Activated naive CD4-positive, alpha-beta T cell treated with anti-CD3 and anti-CD28 coated beads, Interleukin-2, amount 50 U/mL, for 16 hours (primary cell): ENCODE results near the gene KIF1C.

Experiments used
- DNase-seq: peaks from one replicate; pipeline ENCODE4 v3.0.0-alpha.2; 2020

Gene KIF1C

GRCh38 chr17:4969047-4969550, 28.7 kb upstream of the KIF1C start:
- peak; percentile 51 for DNase-seq

DNA sequence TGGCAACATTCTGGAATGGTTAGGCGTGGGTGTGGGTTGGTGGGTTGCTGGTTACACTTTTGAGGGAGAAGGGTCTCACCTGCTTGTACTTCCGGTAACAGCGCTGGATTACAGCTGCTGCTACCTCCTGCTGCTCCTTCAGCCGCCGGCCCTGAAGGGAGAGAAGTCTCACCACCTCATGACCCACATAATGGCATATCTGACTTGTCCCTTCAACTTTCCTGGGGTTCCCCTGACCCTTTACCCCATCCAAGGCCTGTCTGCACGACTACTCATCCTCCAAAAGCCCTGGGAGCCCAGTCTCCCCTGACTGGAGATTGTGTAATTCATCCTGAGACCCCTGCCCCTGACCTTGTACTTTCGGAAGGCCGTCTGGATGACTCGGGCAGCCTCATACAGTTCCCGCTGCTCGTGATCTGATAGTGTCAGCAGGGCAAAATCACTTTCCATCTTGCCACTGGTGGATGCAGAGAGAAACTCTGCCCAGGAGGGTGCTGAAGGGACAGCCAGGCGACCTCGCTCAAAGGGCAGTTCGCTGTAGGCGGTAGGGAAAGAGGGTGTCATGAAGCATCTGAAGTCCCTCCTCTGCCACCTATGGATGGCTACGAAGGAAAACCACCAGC, 28.1 kb upstream of the KIF1C start:
- no peak for DNase-seq

DNA sequence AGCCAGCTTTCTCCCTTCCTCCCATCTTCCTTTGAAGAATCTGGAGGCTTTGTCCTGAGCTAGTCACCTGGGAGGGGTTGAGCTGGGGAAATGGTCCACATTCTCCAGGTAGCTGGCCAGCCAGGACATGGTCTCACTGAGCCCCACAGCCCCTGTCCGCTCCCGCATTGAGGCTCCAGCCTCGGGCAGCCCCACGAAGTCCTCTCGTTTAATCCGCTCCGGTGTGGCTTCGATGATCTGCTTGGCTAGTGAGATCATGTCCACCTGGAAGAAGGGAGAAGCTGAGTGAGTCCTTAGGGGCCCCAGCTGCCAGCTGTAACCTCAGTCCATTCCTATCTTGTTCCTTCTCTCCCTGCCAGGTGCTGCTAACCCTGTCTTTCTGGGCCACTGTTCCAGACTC, 27.5 kb upstream of the KIF1C start:
- no peak for DNase-seq

DNA sequence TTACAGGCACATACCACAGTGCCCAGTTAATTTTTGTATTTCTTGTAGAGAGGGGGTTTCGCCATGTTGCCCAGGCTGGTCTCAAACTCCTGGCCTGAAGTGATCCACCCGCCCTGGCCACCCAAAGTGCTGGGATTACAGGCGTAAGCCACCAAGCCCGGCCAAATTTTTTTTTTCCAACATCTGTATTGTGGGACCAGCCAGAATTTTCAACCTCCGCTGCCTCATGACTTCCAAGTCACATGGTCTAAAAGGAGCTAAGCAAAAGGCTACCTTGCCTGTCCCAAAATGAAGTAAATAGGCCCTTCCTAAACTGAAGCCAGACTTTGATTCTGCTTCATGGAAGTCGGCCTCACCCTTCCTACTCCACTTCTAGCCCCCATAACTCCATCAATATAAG, 25.9 kb upstream of the KIF1C start:
- no peak for DNase-seq

DNA sequence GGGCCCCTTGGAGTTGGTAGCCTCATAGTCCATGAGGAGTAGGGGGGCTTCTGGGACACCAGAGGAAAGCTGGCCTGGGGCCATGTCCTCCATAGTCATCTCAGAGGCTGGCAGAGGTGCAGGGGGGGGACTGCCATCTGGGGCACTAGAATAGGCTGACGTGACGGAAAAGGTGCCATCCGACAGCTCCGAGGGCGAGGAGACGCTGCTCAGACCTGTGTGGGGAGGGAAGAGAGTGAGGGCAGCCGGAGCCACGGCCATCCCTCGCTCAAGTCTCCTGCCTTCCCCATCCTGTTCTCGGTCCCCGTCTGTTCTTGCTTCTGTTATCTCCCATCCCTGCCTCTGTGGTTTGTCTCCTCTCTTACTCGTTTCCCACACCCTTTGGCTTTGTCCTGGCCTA, 25.4 kb upstream of the KIF1C start:
- DNase-seq: no peak

GRCh38 chr17:4972752-4973151, 25.0 kb upstream of the KIF1C start:
- DNase-seq: no peak

GRCh38 chr17:4973256-4974114, 24.3 kb upstream of the KIF1C start:
- DNase-seq: no peak

DNA sequence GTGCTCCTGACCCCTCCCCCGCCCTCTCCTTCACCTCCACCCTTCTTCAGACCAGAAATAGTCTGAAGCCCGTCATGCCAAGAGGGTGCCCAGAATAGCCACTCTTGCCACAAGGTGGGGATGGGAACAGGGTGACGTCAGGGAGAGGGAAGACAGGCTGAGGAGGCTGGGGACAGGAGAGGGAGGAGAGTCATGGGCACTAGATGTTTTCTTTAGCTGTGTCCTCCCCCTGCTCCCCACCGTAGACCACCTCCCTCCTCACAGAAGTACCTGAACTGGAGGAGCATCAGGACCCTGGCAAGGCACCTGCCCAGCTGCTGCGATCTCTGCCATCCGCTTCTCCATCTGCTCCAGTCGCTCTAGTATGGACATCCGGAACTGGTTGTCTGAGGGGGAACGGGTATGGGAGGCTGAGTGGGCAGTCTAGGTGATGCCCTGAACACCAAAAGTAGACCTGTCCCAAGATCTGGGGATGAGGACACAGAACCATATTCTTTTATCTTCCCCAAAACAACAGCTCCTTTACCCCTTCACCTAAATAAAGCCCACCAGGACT, 23.6 kb upstream of the KIF1C start:
- no peak for DNase-seq

- no peak for DNase-seq
Measured at GRCh38 chr17:4978726-4979125, 19.0 kb upstream of the KIF1C start.

DNA sequence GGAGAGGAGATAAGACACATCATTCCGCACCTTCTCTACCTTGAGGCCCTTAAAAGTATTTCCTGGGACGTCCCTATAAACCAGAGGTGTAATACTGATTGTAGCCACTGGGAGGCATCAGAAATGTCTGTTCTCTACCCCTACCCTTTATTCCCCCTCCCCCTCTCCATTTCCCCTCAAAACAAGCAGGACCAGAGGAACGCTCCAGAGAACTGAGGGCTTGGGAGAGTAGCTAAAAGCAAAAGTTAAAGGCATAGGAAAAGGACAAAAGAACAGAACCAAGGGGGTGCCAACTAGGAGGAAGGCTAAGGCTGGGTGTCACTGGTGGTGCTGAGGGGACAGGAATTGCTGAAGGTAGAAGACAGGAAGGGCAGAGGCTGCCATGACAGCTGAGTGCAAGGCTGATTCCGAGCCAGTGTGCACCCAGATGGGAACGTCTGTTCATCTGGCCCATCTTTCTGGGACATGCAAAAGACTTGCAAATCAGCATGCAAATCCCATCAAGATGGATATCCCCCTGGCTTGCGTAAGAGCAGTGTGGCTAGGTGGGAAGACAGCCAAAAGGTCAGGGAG, 17.0 kb upstream of the KIF1C start:
- DNase-seq: no peak

DNA sequence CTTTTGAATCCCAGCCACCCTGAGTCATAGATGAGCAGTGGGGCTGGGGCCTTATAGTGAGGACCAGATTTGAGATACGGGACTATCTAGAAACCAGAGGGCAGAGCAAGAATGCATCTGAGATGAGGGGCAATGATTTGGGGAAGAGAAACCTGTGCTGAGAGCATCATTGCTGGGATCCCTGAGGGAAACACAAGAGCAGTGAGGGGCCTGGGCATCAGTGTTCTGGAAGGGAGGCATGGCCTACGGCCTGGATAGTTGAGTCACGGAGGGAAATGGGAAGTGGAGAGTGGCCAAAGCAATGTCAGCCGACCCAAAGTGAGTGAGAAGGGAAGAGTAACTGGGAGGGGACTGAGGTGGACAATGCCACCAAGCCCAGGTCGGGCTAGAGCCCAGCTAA, 15.4 kb upstream of the KIF1C start:
- no peak for DNase-seq

DNA sequence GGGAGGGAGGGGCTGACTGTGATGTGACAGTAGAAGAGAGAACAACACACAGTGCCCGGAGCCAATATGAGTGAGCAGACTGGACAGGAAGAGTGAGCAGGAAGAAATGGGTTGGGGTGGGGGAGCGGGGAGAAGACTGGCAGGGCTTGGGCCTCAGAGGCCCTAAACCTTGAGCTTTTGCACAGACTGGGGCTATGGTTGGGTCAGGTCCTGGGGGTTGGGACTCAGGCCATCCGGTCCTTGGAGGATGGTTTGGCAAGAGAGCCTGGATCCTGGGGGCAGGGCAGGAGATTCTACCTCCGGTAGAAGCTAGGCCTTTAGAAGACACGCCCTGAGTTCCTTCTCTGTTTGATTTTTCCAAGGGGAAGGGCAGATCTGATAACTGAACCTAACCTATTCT, 11.3 kb upstream of the KIF1C start:
- no peak for DNase-seq

DNA sequence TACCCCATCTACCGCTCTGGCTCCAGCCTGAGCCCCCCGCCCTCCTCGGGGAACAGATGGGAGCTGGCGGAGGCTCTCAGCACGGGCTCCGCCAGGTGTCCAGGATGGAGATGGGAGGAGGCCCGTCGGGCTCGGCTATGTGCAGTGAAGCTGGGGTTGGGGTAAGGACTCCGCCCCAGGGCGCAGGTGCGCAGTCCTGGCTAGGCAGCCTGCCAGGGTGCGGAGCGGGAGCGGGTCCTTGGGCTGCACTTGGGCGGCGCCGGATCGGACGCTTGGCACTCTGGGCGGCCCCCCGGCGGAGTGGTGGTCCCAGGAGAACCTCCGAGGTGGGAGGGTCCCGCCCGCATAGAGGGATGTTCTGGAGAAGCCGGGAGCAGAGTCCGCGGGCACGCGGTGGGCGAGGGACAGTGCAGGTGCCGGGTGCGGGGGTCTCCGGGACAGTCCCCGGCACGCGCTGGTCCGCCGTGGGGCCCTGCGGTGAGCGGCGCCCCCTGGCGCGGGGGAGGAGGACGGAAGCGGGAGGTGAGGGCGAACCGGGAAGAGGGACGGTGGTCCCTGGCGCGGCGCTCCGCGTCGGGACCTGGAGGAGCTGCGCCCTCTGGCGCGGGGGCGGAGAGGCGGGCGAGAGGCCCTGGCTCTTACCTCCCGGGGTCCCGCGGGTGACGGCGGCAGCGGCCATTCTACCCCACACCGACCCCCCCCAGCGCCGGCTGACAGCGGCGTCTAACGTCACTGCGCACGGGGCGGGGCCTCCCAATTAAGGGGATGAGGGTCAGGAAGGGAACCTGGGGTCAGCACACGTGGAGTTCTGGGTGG, 10.6 kb upstream of the KIF1C start, which contains the start of gene CAMTA2:
Gene CAMTA2, minus strand, starts transcription at position 725 of the 816 bp plus-strand sequence. CDS start 1,453 bp downstream, outside the sequence.
- DNase-seq: peak; percentile 90

GRCh38 chr17:4987767-4988567, 9.8 kb upstream of the KIF1C start:
- DNase-seq: no peak

- no peak for DNase-seq
Measured at GRCh38 chr17:4994081-4994595, 3.6 kb upstream of the KIF1C start.

DNA sequence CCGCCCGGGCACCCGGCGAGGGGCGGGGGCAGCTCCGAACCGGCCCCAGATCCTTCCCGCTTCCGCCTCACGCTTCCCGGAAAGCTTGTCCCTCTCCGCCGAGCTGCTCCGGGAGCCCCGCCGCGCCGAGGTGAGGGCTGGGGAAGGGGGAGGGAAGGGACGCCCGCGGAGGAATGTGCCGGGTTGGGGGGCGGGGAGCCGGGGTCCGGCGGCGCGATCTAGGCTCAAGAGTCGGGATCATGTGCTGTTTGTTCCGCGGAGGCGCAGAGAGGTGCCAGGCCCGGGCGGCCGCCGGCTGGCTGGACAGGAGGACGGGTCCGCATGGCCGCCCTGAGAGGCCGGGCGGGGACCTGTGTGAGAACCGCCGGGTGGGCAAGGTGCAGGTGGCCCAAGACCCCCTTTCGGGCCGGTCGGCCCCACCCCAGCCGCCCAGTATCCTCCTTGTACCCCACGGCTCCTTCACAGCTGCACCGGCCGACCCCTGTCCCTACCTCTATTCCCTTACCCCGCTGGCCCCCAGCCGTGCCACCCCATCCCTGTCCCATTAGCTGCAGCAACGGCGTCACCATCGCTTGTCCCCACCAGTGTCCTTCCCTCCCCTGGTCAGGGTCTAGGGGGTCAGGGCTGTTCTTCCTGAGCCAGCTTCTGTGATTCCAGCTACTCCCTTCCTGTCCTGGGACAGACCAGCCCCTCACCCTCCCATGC, 429 bp downstream of the KIF1C start:
- no peak for DNase-seq

- DNase-seq: no peak
Measured at GRCh38 chr17:4998732-4999429, 1.1 kb downstream of the KIF1C start.

GRCh38 chr17:4999430-5000093, 1.8 kb downstream of the KIF1C start:
- no peak for DNase-seq

GRCh38 chr17:5000237-5000639, 2.5 kb downstream of the KIF1C start:
- no peak for DNase-seq
